HG03575 (cell line): ENCODE data around the gene SLC22A5.
"Not testable (repeated sequence)": the region's sequence is repeated elsewhere in the genome, so short reads cannot be mapped to it uniquely, and the experiment has no call there.

ENCODE experiments used
- ATAC-seq: cut with Tn5 transposase; IDR thresholded peaks from one replicate; pipeline ENCODE4 v1.9.1; 2021; ENCODE audit not compliant: unreplicated experiment, insufficient number of reproducible peaks, low FRiP score; ENCODE audit errors: extremely low read depth

SLC22A5 gene

DNA sequence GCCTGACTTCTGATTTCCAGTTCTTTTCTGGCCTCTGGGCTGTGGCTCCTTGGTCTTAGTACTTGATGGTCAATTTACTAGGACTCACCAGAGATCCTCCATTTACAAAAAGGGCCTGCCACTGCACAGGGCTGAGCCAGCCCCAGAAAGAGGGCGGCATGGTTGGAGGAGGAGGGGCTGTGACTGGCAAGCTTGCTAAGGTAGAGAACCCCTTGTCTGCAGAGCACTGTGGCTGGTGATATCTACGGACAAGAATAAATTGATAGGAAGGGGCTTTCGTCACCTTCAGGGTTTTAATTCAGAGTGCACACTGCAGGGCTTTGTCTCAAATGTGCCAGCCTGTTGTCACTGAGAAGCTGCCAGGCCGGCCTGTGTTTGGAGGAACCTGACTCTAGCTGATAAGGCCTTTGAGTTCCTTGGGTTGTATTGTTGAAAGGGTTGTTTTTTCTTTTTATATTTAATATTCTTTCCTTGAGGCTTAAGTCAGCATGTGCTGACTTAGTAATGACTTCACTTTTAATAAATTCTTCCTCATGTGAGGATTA lies 15.1 kb downstream of the SLC22A5 start:
- ATAC-seq, result no peak

DNA sequence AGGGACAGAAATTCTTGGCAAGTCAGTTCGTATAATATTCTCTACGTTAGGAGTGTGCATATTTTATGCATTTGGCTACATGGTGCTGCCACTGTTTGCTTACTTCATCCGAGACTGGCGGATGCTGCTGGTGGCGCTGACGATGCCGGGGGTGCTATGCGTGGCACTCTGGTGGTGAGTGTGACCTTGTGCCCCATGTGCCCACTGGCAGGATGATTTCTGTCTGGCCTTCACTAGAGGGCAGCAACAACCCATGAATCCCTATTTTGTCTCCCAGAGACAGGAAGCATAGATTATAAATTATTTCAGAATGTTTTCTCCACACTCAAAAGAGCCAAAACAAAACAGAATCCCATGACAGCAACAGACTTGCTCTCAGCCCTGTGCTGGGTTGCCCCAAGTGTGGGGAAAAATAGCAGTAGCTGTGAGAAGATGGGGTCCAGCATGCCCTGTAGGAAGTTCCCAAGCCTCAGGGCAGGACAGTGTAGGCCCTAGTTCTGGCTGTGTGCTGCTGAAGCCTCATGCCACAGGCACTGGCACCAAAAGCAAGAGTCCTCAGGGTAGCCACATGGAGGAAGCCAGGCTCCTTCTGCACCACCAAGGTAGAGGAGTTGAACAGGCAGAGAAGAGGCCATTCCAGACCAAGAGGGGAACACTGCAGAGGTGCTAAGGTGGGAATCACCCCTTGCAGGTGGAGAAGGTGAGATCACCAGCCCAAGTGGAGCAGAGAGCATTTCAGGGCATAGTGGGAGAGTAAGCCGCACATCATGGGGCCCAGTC lies 16.0 kb downstream of the SLC22A5 start:
- ATAC-seq, result no peak

DNA sequence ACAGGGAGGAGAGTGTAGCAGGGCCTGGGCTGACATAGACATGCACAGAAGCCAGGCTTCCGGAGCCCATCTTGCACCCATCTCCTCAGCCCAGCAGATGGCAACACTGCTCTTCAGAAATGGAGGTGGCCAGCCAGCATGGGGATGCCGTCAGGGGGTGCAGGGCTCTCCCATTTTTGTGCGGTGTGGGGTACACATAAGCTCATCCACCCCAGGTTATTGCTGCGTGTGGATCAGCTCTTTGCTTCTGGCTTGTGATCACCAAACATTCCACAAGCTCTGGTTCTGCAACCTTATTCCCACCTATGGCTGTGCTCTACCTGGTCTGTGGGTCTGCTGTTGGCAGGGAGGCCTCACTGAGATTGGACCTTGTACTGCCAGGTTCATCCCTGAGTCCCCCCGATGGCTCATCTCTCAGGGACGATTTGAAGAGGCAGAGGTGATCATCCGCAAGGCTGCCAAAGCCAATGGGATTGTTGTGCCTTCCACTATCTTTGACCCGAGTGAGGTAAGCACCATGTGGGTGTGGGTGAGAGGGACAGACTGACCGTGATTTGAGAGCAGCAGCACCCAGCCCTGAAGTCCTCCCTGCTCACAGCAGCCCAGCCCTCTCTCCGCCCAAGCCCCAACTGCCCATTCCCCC lies 17.3 kb downstream of the SLC22A5 start:
- no peak for ATAC-seq

DNA sequence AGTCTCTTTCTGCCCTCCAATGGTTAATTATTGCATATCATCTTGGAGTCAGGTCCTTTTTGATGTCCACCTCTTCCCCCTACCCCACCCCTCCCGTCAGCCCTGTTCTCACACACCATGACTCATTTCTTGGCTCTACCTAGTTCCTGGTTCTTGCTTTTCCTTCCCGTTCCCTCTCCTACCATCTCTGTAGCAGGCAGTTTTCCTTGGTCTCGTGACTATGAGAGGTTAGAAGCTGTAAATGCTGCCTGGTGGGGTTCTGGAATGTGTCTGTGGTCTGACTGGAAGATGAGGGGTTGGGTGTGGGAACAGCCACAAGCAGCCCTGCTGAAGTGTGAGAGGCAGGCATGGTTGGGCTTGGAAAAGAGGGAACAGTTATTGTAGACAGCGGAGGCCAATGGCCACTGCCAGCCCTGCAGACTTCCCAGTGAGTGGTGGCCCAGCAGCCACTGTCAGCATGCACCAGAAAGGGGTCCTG lies 18.2 kb downstream of the SLC22A5 start:
- ATAC-seq, result no peak

DNA sequence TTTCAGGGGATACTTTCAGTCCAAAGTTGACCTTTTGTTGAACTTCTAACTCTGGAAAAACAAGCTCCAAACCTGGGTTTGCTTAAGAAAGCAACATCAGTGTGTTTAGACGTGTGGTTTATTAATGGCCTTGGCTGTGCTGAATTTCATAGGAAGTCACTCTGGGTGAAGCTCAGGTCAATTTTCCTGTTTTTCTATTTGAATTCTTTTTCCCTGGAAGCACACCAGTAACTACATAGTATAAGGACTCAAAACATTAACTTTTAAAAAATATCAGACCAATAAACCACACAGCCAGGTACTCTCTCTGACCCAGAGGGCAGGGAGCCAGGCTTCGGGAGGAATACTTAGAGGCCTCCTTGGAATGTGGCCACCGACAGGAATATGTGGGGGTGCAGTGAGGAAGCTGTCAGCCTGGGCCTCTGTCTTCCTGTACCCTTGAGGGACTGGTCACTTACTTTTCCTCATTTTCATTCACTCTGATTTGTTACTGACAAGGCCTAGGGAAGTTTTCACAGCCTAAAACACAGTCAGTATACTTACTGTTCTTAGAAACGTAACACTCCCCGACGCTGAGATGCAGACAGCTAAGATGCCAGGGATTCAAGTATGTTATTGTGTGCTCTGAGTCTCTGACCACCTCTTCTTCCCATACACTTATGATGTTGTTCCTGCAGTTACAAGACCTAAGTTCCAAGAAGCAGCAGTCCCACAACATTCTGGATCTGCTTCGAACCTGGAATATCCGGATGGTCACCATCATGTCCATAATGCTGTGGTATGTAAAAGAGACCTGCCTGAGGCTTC lies 18.9 kb downstream of the SLC22A5 start:
- ATAC-seq, result no peak

DNA sequence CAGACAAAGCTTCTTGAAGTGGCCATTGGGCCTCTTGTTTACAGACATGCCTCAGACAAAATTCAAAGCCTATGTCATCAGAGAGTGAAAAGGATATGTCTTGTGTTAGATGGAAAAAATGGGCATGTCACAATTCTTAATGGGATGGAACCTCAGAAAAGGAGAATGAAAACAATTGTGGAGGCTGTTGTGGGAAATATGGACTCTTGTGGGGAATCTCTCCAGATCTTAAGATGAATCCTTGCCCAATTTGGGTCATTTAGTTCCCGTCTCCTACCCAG lies 19.5 kb downstream of the SLC22A5 start:
- no peak for ATAC-seq

DNA sequence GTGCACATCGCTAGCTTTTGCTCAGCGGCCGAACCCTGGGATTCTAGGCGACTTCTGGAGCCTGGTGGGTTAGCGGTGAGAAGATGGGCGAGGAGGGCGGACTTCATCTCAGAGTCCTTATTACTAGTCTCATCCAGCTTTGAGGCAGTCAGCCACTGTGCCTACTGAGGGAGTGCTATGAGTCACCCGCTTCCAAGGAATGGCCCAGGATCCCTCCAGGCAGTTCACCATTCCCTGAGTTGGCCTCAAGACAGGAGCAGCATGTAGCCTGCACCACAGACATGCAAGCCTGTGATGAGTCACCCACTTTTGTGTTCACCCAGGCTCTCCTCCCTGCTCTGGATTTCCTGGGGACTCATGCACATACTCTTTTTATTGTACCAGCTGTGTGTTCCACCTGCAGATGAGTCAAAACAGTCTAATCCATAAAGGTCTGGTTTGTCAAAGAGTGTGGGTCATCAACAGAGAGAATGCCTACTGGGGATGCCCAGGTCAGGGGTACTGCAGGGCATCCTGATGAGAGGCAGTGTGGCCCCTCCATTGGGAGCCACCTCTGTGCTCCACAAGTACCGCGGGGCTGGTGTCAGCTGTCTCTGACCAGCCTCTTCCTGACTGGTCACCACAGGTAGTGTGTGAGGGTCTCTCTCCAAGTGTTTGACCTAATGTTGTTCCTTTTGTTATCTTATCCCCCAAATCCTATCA lies 20.2 kb downstream of the SLC22A5 start:
- ATAC-seq, result no peak

DNA sequence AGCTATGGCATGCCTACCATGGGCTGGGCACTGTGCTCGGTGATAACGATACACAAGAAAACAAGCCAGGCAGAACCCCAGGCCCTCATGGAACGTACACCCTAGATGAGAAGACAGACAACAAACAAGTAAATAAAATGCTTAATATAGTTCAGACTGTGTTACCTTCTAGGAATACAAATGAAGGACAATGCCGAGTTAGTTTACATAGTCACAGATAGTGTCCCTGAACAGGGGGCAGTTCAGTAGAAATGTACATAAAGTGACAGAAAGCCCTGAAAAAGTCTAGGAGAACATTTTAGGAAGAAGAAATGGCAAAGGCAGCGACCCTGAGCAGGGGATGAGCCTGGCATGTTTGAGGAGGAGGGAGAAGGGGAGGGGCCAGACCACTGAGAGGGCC lies 21.7 kb downstream of the SLC22A5 start:
- ATAC-seq, result no peak

DNA sequence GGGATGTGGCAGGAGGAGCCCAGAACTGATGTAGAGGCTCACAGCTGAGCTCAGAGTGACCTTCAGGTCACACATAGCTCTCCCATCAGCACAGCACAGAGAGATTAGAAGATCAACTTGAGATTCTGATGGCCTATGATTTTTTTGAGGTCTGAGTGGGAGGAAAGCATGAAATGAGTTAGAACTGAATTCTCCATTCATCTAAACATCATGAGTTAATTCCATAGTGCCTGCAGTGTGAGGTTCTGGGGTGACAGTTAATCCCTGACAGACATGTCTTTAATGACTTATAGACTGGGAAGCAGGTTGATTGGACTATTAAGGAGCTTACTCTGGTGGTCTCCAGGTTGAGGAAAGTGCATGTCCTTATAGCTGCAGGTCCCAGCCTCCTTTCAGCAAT lies 22.4 kb downstream of the SLC22A5 start:
- ATAC-seq, result no peak

DNA sequence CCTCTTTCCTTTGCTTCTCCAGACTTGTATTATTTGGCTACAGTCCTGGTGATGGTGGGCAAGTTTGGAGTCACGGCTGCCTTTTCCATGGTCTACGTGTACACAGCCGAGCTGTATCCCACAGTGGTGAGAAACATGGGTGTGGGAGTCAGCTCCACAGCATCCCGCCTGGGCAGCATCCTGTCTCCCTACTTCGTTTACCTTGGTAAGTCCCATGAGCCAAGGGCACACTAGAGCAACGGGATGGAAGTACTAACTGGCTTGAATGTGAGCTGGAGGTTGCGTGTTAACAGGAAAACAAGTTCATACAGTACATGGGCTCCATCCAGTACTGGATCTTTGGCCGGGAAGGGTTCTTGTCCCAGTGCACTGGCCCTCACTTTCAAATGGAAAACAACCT lies 22.9 kb downstream of the SLC22A5 start:
- no peak for ATAC-seq

DNA sequence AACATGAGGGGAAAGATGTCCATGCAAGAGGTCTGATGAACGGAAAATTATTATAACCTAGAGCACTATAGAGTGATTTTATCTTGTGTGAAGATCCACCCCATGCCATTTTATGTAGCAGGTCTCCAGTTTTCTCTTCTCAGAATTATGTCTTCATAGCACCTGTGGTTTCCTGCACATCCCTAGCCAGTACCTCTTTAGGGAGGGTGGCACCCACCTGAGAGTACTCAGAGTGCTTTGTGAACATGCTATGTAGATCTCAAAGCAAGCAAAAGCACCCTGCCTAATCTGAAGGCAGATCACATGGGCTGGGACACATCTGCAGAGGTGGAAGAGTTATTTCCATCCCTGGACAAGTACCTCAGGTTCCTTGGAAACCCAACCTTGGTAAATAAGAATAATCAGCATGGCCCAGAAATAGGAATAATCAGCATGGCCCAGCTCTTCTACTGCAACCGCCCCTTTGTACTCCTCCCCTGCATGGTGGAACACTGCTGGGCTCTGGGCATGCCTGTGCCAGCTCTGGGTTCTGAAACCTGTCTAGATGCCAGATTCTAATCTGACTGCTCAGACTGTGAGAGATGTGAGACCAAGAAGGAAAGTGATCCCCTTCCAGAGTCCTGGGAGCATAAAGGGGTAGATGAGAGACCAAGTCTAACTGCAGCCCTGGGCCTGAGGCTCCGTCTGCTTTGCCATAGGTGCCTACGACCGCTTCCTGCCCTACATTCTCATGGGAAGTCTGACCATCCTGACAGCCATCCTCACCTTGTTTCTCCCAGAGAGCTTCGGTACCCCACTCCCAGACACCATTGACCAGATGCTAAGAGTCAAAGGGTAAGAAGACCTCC lies 23.7 kb downstream of the SLC22A5 start:
- no peak for ATAC-seq

DNA sequence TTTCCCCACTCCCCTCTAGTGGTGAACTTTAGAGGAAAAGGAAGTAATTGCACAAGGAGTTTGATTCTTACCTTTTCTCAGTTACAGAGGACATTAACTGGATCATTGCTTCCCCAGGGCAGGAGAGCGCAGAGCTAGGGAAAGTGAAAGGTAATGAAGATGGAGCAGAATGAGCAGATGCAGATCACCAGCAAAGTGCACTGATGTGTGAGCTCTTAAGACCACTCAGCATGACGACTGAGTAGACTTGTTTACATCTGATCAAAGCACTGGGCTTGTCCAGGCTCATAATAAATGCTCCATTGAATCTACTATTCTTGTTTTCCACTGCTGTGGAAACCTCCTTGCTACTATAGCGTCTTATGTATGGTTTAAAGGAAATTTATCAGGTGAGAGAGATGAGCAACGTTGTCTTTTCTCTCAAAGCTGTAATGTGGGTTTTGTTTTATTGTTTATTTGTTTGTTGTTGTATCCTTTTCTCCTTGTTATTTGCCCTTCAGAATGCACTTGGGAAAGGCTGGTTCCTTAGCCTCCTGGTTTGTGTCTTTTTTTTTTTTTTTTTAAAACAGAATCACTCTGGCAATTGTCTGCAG lies 25.3 kb downstream of the SLC22A5 start:
- ATAC-seq, result no peak

DNA sequence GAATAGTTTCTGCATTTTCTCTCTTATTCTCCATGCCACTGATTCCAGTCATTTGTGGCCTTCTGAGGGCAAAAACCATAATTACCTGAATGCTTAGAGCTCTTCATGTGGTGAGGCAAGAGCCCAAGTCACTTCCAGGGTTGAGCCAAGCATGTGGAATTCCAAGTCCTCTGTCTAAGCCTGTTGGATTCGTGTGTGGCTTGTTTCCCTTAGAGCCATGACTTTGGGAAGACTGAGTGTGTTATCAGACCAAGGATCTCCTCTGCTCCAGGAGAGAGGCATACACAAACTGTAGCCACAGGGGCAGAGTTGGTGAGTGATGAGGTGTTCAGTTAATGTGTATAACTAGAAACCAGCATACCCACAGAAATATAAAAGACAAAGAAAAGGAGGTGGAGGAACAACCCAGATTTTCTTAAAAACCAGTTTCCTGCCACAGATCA lies 27.1 kb downstream of the SLC22A5 start:
- ATAC-seq, result no peak

DNA sequence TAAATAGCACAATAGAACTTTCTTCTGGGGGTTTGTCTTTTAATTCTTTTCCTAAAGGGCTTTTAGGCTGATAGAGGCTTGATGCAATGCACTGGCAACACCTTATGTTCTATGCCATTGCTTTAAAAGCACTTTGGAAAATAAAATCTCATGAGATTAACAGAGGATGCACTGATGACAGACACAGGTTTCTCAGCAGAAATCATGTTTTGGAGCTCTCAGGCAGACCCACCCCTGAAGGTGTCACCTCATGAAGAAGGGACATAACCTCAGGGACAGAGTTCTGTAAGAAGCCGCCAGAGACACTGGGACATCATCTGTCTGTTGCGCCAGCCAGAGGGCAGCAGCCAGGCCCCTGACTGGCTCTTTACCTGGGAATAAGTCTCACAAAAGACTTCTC lies 27.7 kb downstream of the SLC22A5 start:
- ATAC-seq, result no peak

DNA sequence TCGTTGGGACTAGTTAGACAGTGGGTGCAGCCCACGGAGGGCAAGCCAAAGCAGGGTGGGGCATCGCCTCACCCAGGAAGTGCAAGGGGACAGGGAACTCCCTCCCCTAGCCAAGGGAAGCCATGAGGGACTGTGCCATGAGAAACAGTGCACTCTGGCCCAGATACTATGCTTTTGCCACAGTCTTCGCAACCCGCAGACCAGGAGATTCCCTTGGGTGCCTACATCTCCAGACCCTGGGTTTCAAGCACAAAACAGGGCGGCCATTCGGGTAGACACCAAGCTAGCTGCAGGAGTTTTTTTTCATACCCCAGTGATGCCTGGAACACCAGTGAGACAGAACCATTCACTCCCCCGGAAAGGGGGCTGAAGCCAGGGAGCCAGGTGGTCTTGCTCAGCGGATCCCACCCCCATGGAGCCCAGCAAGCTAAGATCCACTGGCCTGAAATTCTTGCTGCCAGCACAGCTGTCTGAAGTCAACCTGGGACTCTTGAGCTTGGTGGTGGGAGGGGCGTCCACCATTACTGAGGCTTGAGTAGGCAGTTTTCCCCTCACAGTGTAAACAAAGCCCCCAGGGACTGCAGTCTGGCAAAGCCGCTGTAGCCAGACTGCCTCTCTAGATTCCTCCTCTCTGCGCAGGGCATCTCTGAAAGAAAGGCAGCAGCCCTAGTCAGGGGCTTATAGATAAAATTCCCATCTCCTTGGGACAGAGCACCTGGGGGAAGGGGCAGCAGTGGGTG lies 28.6 kb downstream of the SLC22A5 start:
- not testable (repeated sequence) for ATAC-seq

DNA sequence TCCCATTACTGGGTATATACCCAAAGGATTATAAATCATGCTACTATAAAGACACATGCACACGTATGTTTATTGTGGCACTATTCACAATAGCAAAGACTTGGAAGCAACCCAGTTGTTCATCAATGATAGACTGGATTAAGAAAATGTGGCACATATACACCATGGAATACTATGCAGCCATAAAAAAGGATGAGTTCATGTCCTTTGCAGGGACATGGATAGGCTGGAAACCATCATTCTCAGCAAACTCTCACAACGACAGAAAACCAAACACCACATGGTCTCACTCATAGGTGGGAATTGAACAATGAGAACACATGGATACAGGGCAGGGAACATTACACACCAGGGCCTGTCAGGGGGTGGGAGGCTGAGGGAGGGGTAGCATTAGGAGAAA lies 34.5 kb downstream of the SLC22A5 start:
- ATAC-seq, result not testable (repeated sequence)

DNA sequence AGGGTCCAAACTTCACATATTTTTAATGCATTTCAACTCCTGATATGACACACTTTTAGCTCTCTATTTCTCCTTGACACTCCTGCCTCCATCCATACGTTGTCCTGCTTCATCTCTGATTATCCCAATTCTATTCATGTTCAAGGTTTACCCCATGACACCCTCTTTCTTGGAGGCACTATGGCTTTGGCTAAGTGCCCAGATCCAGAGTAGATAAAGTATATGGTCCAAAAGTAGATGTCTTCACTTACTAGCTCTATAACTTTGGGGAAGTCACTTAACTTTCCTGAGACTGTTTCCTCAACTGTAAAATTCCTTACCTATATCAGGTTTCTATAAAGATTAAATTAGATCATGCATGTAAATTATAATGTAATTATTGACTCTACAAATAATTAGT lies 36.1 kb downstream of the SLC22A5 start:
- no peak for ATAC-seq
